Stimulated activated CD4-positive, alpha-beta T cell treated with anti-CD3 and anti-CD28 coated beads, Interleukin-1b, Interleukin-23, amount 100 ng/mL, for 1 hour (primary cell): ENCODE results near the gene RIMBP2.

Experiments
- DNase-seq, 2 donors: peaks; one replicate each; pipeline ENCODE4 v3.0.0-alpha.2; 2020; ENCODE audit warnings: low read depth in 2 of 2

Gene RIMBP2

DNA sequence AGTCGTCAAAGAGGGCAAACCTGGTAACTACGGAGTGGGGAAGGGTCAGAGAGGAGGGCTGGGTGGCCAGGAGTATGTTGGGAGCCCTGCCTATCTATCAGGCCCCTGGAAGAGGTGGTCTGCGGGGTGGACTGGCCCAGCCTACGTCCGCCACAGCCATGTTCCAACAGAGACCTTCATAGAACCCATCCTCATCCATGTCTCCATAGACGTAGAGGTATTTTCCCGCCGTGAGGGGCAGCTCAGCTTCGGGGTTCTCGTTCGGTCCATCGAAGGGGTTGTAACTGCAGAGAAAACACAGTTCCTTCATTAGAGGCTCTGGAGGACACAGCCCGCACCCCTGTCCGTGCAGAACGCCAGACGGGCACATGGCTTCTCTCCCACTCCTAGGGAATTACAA is 271.1 kb downstream of the RIMBP2 start:
- DNase-seq, result no peak

DNA sequence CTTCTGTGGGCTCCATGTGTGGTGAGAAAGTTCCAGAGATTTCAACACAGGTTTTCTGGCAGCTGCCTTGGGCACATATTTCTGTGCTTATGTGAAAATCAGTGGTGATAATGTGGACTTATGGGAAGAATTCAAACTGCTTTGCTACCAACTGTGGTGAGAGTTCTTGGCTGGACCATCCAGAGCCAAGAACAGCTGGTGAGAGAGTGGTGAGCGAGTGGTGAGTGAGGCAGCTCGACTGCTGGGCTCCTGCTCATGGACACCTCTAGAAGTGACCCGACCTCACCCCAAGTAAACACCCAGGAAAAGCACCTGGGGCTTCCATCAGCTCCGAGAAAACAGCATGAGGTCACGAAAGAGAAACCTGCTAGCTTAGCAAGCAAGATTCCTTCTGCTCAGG is 272.0 kb downstream of the RIMBP2 start:
- no peak for DNase-seq

DNA sequence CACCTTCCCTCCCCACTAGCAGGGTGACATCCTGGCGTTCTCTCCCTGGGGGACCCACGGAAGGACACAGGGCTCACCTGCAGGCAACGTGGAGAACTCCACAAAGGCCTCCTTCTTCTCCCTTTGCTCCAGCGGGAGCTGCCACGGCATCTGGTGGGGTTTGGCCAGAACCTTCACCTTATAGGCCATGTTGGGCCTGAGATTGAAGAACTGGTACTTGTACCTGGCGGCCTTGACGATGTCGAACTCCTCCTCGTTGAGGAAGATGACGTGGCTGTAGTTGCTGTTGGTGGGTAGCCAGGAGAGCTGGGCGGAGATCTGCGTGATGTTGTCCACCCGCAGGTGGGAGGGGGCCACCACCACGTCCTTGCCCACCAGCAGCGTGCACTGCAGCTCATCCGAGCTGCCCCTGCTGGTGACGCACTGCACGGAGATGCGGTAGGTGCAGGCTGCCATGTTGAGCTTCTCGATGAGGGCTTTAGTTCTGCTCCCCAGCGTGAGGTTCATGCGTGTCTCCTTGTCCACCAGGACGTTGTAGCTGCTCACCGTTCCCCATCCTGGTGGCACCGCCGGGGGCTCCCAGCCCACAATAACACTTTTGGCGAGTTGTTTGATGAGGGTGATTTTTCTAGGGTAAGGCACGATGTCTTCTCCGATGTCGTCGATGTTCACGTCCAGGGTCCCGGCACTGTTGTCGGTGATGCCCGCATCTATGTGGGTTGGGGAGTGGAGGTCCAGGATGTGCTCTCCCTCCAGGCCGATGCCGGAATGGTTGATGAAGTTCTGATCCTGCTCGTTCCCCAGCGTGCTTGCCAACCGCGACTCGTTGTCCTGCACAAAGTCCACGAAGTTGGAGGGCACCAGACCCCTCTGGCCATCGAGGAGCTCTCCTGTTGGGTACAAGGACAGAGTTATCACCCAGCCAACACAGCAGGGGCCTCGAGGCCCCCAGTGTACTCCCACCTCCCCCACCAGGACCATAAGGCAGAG is 274.0 kb downstream of the RIMBP2 start:
- DNase-seq, result no peak

DNA sequence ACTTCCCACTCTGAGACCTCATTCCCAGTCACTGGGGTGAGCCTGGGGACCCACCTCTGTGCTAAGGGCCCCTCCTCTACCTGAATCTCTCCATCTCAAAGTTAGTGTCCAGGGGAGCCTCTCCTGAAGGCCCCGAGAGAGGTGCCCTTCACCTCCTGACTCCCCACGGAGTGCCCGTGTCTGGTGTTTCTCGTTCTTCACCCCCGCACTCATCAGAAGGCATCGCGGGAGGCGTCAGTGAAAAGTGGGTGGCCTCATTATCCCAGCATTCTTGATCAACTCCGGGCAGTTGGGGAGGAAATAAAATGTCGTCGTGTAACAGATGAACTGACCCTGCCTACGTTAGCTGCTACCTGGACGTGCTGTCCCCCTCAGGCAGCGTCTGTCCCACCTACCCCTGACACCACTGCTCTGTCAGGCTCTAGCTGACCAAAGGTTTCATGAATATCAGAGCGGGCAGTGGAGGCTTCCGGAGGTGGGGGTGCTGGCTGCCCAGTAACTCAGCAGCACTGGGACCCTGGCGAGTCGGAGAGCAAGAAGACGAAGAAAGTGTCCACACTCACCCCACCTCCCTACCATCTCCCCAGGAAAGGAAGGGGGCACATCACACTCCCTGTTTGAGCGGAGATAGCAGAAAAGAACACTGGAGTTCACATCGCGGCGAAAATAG is 275.6 kb downstream of the RIMBP2 start:
- DNase-seq, result no peak

DNA sequence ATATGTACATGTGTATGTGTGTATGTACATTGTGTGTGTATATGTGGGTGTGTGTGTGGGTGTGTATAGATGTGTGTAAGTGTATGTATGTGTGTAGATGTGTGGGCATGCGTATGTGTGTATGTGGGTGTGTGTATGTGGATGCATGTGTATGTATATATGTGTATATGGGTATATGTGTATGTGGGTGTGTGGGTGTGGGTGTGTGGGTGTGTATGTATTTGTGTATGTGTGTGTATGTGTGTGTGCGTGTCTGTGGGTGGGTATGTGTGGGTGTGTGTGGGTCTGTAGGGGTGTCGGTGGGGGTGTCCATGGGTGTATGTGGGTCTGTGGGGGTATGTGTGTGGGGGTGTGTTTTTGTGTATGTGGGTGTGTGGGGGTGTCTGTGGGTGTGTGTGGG is 276.8 kb downstream of the RIMBP2 start:
- no peak for DNase-seq

DNA sequence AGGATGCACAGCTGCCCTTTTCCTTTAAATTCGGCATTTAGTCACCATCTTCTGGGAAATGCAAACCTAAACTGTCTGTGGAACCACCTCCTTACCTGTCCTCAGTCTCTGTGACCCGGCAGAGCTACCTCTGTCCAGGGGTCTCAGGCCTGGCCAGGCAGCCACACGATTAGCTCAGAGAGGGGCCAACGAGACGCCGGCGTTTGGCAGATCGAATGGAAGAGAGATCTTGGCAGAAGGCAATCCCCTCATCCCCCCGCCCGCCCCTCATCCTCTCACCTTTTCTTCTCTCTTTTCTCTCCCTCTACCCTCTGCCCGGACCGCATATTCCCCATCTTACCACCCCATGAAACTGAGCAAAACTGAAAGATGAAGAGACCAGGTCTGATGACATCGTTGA is 277.4 kb downstream of the RIMBP2 start:
- DNase-seq, result no peak

DNA sequence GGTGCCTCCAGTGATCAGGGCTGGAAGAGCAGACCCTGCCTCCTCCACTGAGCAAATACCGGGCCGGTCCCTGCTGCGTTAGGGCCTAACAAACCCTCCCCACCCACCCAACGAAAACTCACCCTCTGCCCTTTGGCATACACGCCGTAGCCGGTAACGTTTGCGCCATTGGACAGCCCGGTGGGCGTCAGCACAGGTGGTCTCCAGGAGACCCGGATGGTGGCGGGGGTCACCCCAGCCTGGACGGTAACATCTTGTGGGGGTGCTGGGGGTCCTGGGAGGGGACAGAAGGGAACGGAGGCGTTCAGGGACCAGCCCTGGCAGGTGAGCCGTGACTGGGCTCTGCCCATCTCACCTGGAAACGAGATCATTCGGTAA is 277.9 kb downstream of the RIMBP2 start:
- DNase-seq, result no peak

DNA sequence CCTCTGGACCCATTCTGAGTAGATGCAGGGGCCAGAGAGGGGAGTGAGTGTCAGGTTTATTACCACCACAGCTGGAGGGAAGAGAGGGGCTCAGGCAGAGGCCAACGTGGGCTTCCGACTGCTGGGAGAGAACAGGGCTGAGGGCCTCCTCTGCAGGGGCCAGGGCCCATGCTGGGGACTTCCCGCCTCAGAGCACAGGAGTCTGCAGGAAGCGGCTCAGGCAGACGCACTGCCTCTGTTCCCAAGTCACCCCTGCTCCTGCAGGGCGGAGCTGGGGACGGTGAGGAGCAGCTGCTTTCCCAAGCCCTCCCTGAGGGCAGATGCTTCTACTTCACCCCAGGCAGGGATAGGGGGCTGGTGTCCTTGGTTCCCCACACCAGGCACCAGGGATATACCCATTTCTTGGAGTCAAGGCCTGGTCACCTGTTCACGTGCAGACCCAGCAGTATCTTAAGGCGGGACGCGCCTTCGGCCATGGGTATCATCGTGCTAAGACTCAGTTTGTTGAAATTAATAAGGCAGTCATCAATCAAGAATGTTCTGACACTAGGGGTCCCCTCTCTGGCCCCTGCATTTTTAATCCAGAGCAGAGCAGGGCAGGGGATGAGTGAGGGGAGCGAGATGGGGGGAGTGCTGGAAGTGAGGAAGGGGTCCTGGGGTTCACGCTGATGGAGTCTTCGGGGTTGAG is 278.4 kb downstream of the RIMBP2 start:
- no peak for DNase-seq

DNA sequence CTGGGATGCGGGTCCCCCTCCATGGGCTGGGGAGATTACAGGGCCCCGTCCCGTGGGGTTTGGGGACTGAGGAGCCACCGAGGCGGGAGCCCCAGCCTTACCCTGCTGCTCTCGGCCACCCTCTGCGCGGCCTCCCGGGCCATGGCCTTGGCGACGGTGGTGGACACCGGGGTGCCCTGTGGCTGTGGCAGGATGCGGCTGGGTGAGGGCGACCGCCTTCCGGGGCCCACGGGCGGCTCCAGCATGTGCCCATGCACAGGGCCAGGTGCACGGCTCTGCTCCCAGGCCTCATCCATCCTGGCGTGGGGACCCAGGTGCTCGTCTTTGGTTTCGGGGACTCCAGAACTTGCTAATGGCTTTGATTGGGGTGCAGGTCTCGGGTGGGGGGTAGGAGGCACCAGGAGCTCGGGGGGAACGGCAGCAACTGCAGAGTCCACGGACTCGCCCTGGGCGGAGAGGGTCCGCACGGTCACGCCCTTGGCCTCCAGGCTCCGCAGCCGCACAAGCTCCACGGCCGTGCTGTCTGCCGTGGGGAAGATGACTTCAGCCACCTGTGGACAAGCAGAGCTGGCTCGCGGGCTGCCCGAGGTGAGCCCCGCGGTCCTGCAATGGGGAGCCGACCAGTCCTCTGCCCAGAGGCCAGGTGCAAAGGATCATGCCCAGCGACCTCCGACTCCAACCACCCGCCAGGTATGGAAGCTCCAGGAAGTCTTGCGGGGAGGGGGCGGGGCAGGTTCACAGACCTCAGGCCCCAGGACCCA is 279.2 kb downstream of the RIMBP2 start:
- DNase-seq, result no peak

DNA sequence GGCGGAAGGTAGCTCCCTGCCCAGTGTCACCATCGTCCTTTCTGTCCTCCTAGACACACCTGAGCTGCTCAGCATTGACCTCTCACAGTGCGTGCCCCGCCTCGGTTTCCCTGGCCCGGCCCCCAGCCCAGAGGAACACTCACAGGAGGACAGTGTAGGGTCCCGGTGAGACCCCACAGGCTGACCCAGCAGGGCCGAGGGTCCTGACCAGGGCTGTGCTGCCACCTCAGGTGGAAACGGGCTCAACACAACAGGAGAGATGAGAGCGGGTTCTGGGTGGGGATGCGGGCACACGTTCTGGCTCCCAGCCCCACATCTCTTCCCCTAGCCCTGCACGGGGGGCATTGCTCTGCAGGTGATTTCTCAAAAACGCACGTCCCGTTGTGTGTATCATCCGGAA is 280.3 kb downstream of the RIMBP2 start:
- no peak for DNase-seq

DNA sequence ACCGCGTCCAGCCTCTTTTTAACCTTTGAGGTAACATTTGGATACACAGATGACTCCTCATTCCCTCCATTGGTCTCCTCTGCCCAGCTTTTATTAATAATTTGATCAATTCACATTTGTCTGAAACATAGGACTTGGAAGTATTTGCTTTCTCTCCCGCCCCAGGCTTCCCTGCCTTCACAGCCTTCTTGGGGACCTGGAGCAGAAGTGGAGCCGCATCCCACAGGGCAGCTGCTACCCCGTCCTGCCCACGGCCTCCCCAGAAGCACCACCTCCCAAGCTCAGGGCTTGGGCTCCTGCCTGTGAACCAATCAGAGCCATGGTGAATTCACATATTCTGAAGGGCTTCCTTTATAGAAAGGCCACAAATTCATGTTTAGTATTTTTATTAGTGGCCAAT is 280.8 kb downstream of the RIMBP2 start:
- no peak for DNase-seq

DNA sequence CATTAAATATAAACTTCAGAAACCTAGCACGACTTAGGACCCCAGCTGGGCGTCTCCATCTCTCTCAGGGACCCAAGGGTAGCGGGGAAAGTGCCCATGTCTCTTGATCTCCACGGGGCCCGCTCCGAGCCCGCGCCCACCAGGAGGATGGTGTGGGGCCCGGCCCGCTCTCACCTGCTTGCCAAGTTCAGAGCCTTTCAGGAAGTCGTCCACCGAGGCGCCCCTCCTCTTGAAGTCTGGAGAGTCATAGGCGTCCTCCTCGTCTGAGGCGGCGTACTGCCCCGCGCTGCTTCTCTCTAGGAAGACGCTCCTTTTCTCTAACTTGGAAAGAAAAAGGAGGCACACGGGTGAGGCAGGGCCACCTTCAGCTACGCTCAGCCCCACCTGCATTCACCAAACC is 281.5 kb downstream of the RIMBP2 start:
- no peak for DNase-seq

DNA sequence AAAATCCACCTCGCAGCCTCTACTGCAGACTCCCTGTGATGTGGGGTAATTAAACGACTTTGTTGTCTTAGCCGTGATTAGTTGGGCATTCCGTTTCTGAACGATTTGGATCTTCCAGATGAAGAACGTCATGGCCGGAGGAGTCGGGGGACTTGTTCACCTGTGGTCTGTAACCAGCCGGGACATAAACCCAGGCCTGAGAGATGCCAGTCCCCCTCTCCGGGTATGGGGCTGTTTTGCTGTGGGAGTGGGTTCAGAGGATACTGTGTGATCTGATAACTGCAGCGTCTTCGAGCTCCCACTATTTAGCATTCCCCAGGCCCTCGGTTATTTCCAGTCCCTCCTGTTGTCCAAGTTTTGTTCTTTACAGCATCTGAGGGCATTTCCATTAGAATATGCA is 282.3 kb downstream of the RIMBP2 start:
- no peak for DNase-seq

DNA sequence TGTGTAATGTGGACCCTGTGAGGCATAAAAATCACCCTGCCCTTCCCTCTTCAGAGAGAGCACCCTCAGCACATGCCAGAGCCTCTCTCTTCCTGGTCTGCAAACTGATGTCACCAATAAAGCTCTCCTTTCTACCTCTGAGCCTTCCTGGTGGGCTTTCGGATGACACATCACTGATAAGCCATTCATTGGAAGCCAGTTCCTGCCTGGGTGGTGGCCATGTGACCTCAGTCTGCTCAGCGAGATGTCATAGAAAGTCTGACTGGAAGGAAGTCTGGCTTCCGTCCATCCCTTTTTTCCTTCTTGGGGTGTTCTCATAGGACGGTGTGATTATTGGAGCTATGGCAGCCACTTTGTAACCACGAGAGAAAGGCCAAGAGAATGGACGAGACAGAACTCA is 282.7 kb downstream of the RIMBP2 start:
- no peak for DNase-seq

DNA sequence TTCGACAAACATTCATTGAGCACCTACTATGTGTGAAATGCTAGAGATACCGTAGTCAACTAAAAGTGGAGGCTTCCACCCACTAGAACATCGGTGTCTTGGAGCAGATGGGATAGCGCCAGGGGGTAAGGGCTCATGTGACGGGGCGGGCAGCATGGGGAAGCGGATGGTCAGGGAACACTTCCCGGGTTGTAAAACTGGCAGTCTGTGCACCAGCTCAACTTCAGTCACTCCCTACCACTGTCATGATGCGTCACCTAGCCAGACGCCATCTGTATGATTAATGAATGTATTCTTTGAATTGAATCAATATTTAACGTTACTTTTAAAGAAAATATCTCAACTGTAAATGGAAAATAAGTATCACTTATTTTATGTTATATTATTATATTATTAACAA is 284.9 kb downstream of the RIMBP2 start:
- DNase-seq, result no peak

DNA sequence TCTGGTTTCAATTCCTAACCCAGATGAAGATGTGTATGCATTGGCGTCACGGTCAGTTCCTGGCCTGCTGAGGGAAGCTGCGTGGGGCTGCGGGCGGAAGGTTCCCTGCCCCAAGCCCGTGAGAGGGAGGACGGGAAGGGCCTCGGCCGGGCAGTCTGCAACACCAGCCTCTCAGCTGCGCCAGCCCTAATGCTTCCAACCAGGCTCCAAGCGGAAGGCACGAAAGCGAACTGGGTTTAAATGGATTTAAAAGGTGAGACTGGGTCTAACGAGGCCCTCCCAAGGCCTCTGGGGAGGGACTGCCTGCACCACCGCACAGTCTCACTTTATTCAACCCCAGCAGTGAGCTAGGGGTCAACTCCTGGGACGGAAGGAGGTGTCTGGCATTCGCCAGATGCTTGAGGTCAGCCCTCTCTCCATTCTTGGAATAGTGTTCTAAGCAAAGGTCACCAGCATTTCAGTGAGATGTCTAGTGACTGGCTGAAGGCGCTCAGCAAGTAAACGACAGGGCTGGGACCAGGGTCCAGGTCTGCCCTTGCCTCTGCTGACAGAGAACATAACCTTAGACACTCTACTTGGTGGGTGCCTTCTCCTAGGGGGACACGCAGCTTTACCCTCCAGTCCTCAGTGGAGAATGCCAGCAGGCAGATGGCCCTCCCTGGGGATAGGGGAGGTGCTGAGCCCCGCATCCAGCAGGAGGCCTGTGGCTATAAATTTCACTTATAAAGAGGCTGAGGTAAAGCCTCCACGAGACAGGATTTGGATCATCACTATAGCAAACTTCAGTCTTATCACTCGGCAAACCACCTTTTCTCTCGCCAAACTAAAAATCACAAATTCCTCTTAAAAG is 286.2 kb downstream of the RIMBP2 start:
- DNase-seq, result no peak

DNA sequence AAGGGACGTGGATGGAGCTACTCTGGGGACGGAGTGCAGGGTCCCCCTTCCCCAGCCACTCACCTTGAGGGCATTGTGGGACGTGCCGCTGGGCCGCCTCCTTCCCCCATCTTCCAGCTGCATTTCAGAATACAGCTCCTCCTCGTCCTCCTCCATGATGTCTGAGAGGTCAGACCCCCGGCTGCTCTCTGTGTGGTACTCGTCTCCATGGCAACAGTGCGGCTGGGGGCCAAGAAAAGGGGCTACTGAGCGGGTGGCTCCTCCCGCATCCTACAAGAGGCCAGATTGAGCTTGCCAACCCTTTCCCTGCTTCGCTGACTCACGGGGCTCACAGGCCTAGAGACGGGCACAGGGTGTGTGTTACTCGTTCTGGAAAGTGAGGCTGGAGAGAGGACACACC is 288.0 kb downstream of the RIMBP2 start:
- no peak for DNase-seq

DNA sequence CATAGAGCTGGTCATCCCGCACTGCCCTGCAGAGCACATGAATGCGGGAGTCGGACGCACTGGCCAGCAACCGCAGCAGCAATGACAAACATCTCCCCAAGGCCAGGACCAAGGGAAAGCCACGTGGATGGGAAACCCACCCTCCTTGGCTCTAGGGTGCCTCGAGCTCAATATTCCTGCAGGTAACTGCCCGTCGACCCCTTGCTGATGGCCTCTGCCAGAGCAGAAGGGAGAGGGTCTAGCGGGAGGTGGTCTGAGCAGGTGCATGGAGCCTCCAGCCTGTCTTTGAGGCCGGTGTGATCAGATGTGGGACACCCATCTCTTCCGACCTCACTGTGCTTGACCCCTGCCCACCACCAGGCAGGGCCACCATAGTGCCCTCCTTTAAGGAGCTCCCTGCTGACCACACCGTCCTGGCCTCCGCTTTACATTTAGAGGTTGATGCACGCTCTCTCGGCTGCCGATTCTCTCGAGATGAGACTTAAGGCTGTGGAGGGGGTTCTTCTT is 288.7 kb downstream of the RIMBP2 start:
- no peak for DNase-seq

DNA sequence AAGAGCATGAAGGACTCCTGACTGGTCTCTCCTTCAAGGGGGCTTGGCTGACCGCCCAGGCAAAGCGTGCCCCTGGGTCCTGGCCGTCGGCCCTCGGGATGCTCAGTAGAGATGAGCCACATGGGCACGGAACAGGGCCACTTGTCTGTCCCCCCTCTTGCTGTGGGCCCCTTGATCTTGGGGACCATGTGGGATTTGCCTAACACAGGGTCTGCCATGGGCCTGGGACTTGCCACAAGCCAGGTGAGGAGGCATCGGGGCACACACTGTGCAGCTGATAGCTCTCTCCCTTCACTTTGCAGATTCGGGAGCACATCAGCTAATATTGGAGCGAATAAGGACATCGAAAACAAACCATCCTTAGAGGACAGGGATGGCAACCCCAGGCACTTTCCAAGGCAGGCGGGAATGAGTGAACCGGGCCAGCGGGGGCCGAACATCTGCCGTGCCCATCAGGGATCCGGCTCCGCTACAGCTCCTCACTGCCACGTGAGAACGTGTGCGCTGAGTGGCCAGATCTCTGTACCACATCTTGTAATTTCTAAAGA is 290.3 kb downstream of the RIMBP2 start:
- DNase-seq, result no peak
